Fibroblast of villous mesenchyme (primary cell): ENCODE results near the gene KLHL17. TPM values are rescaled to one million over a fixed set of nuclear protein-coding genes. Genes with fewer than 3 reads are reported as not detected.

Experiments
- DNase-seq: peaks from one replicate; pipeline ENCODE4 v3.0.0-alpha.2; 2010; ENCODE audit warnings: low read depth
- H3K4me3 ChIP-seq: 2 replicates; pipeline ENCODE4 v1.5.1; 2011; ENCODE audit warnings: low read depth, mild to moderate bottlenecking, low read length
- CTCF ChIP-seq: IDR thresholded peaks from 2 replicates; pipeline ENCODE4 v1.5.1; 2012; ENCODE audit warnings: low read depth, mild to moderate bottlenecking, low read length; ENCODE audit not compliant: insufficient read depth
- total RNA-seq: library from RNA; depleted of rRNA; stranded (reverse); fragments of >200 nt; gene quantifications from 2 replicates; pipeline ENCODE4 v1.2.3, GENCODE V29; 2012

KLHL17 gene
- total RNA-seq, 1 donor = 6.0 TPM

- TF ChIP-seq CTCF = peak; percentile 64
- H3K4me3 ChIP-seq = no peak overlapping the region
- peak; percentile 42 for DNase-seq
Measured at GRCh38 chr1:938088-938683, 22.2 kb upstream of the KLHL17 start.

GRCh38 chr1:938711-939489 is 21.5 kb upstream of the KLHL17 start:
- TF ChIP-seq CTCF = no peak
- no peak for DNase-seq
- no peak overlapping the region for H3K4me3 ChIP-seq

DNA sequence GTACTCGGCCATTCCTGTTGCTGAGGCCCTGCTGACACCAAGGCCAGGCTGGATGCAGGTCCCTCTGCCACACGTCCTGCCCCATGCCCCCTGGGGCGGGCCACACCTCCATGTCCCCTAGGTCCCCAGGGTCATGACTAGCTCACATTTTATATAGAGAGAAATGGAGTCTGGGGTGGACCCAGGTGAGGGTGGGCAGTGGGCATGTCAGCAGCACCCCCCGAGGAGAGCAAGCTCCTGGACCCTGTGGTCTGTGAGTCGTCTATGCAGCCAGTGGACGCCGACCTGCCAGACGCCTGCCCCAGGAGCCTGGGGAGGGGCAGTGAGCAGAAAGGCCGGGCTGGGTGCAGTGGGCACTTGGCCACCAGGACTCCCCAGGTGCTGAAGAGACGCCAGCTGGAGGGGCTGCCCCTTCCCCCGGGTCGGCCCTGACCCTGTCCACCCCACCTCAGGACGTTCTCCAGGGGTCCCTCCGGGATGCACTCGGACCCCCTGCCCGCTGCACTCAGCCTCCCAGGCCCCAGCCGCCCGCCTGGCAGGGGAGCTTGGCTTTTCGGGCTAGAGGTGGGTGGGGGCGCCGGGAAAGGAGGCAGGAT is 20.8 kb upstream of the KLHL17 start:
- DNase-seq = no peak
- no peak overlapping the region for H3K4me3 ChIP-seq
- TF ChIP-seq CTCF = no peak

- peak overlapping the region; percentile 55 for H3K4me3 ChIP-seq
- peak; percentile 73 for DNase-seq
- no peak for TF ChIP-seq CTCF
Measured at GRCh38 chr1:940107-941014, 20.0 kb upstream of the KLHL17 start.

DNA sequence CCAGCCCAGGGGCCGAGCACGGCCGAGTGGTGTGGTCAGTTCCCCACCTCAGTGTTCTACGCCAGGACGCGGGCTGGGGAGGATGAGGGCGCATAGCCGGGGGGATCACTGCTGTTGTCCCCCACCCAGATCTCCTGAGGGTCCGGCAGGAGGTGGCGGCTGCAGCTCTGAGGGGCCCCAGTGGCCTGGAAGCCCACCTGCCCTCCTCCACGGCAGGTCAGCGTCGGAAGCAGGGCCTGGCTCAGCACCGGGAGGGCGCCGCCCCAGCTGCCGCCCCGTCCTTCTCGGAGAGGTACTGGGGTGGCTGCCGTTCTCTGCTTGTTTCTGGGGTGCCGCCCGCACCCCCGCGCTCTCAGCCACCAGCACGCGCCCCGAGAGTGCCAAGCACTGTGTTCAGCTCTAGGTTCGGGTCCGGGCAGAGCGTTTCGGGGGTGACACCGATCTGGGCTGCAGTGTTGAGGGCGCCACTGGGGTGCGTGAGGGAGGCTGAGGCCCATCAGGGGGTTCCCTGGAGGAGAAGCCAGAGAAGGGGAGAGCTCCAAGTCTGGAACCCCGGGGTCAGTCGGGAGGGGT is 19.3 kb upstream of the KLHL17 start:
- DNase-seq = no peak
- peak overlapping the region; percentile 55 for H3K4me3 ChIP-seq
- TF ChIP-seq CTCF = no peak
